HepG2 (cell line): ENCODE measurements around the gene SSH3. TPM values are rescaled to one million over a fixed set of nuclear protein-coding genes. Genes with fewer than 3 reads are reported as not detected.

Source experiments
- GTF2F1 ChIP-seq: fragments of 150-350 bp; IDR thresholded peaks from 2 replicates; pipeline ENCODE4 v1.6.1; 2014; ENCODE audit warnings: low read length
- NFKB2 ChIP-seq: sonication (generic); formaldehyde crosslinking; IDR thresholded peaks from 2 replicates; pipeline ENCODE4 v1.4.0; 2020; ENCODE audit warnings: missing genetic modification reagents, borderline replicate concordance
- NR2C2 ChIP-seq: sonication (generic); formaldehyde crosslinking; IDR thresholded peaks from 2 replicates; pipeline ENCODE4 v1.4.0; 2020; ENCODE audit warnings: missing genetic modification reagents, mild to moderate bottlenecking, moderate library complexity, borderline replicate concordance
- PRMT3 ChIP-seq: sonication (generic); formaldehyde crosslinking; IDR thresholded peaks from 2 replicates; pipeline ENCODE4 v1.8.1; 2022; ENCODE audit warnings: low read depth, mild to moderate bottlenecking, moderate library complexity, missing genetic modification reagents, borderline replicate concordance
- SALL1 ChIP-seq: sonication (generic); formaldehyde crosslinking; IDR thresholded peaks from 2 replicates; pipeline ENCODE4 v1.8.0; 2022; ENCODE audit warnings: mild to moderate bottlenecking, missing genetic modification reagents
- SATB2 ChIP-seq: sonication (generic); formaldehyde crosslinking; IDR thresholded peaks from 2 replicates; pipeline ENCODE4 v1.5.0; 2020; ENCODE audit warnings: missing genetic modification reagents
- SMAD1 ChIP-seq: sonication (generic); formaldehyde crosslinking; IDR thresholded peaks from 2 replicates; pipeline ENCODE4 v1.4.0; 2020; ENCODE audit warnings: missing genetic modification reagents, low read depth, mild to moderate bottlenecking, borderline replicate concordance
- SP2 ChIP-seq: sonication (generic); formaldehyde crosslinking; IDR thresholded peaks from 2 replicates; pipeline ENCODE4 v1.5.1; 2020; ENCODE audit warnings: mild to moderate bottlenecking, missing genetic modification reagents
- ZNF350 ChIP-seq: sonication (generic); formaldehyde crosslinking; IDR thresholded peaks from 2 replicates; pipeline ENCODE4 v1.4.0; 2020; ENCODE audit warnings: mild to moderate bottlenecking, low read depth, missing genetic modification reagents, borderline replicate concordance
- ZNF747 ChIP-seq: sonication (generic); formaldehyde crosslinking; IDR thresholded peaks from 2 replicates; pipeline ENCODE4 v1.8.1; 2023; ENCODE audit warnings: missing genetic modification reagents, mild to moderate bottlenecking, borderline replicate concordance
- polyA plus RNA-seq, 8 experiments: library from polyadenylated mRNA; depleted of rRNA in 3 of 8; stranded (reverse) in 7 of 8; unstranded in 1 of 8; fragments of >200 nt; fragmentation: Illumina TruSeq in 4 of 8; extraction: Trizol in 4 of 8; gene quantifications; 2 replicates each; pipeline versions ENCODE4 v1.2.1 to v1.2.3, GENCODE V29; 2011 to 2016; ENCODE audit warnings: low read depth in 4 of 8, missing spikeins in 1 of 8, mixed read lengths in 1 of 8; ENCODE audit not compliant: insufficient read depth in 1 of 8
- total RNA-seq, 5 experiments: library from RNA; depleted of rRNA; stranded (reverse); fragments of >200 nt; fragmentation: Illumina TruSeq; extraction: Trizol; gene quantifications; 2 replicates each; pipeline ENCODE4 v1.2.3, GENCODE V29; 2016; ENCODE audit warnings: low read depth in 1 of 5
- TF ChIP-seq, protein P1 (sequence below): sonication (generic); formaldehyde crosslinking; IDR thresholded peaks from 2 replicates; pipeline ENCODE4 v1.4.0; 2020; ENCODE audit warnings: missing genetic modification reagents

SSH3 gene
- total and polyA plus RNA-seq, 2 of the 13 experiments (the other 11 are each of a cell fraction or from before 2014, with no cell fraction given): 12.4 to 18.8 TPM

GRCh38 chr11:67265633-67266448, 37.5 kb upstream of the SSH3 start (continued):
- no peak for TF ChIP-seq SMAD1 (CRISPR knock-in tag)
- TF ChIP-seq ZNF747 (CRISPR knock-in tag): no peak
- TF ChIP-seq, protein P1, sequence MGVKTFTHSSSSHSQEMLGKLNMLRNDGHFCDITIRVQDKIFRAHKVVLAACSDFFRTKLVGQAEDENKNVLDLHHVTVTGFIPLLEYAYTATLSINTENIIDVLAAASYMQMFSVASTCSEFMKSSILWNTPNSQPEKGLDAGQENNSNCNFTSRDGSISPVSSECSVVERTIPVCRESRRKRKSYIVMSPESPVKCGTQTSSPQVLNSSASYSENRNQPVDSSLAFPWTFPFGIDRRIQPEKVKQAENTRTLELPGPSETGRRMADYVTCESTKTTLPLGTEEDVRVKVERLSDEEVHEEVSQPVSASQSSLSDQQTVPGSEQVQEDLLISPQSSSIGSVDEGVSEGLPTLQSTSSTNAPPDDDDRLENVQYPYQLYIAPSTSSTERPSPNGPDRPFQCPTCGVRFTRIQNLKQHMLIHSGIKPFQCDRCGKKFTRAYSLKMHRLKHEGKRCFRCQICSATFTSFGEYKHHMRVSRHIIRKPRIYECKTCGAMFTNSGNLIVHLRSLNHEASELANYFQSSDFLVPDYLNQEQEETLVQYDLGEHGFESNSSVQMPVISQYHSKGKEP (CRISPR knock-in tag): no peak
- TF ChIP-seq GTF2F1: no peak
- no peak for TF ChIP-seq SATB2 (CRISPR knock-in tag)
- 0 out of 2 replicates have a peak, but pooled peaks have one; percentile 46 for TF ChIP-seq ZNF350 (CRISPR knock-in tag)
- TF ChIP-seq NFKB2 (CRISPR knock-in tag): peak; percentile 45; the same call in 1 of the 2 replicates
- TF ChIP-seq NR2C2 (CRISPR knock-in tag): peak; percentile 58; the same call in 1 of the 2 replicates
- peak; percentile 19; the same call in 1 of the 2 replicates for TF ChIP-seq SALL1 (CRISPR knock-in tag)
- no peak for TF ChIP-seq SP2 (CRISPR knock-in tag)
- TF ChIP-seq PRMT3: no peak
- TF ChIP-seq, all 625 proteins: peak for 68
